ENCODE results near the gene NAV3. TPM values are rescaled to one million over a fixed set of nuclear protein-coding genes. Genes with fewer than 3 reads are reported as not detected.

The NAV3 gene
- total RNA-seq, 6 donors from 2014 or later = 3.5 to 24.1 (median 8.6) TPM

DNA sequence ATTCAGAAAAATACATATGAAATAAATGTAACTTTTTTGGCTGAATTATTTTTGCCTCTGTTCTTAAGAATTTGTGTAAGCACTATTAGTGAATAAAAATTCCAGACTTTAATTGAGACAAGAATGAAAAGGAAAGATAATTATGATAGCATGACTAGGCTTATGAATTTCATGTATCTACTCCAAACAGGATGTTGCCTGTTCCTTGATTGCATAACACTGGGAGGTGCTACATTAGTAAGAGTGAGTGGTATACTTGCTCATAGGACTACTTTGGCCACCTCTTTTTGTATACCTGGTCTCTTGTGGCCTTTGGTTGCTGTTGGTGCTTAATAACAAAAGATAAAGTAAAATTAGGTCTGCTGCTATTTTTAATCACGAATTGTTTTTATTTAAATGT lies 112.8 kb downstream of the NAV3 start:
- peak in 1 of 2 donors; percentile 56 for ATAC-seq (ENCODE audit: low FRiP score in 2 of 2)
- WGBS, 2 donors = 43 to 64% methylated on average over 1 of the region's 1 CpG
- Histone ChIP-seq H3K4me1 (peaks cover 0 to 16% (median 5%) of the 10 kb centered on the region in 4 donors), H3K36me3 (no peaks in the 10 kb centered on the region), H3K4me3 (no peak overlapping the region), H3K9me3 (no peaks in the 10 kb centered on the region), H3K27me3 (no peaks in the 10 kb centered on the region), H3K27ac (no peak overlapping the region)
- TF ChIP-seq POLR2A (IDR thresholded peaks at IDR 0.05) (no peak), CTCF (IDR thresholded peaks at IDR 0.05) (no peak), POLR2AphosphoS5 (IDR thresholded peaks at IDR 0.05) (no peak)
- DNase-seq = no peak

DNA sequence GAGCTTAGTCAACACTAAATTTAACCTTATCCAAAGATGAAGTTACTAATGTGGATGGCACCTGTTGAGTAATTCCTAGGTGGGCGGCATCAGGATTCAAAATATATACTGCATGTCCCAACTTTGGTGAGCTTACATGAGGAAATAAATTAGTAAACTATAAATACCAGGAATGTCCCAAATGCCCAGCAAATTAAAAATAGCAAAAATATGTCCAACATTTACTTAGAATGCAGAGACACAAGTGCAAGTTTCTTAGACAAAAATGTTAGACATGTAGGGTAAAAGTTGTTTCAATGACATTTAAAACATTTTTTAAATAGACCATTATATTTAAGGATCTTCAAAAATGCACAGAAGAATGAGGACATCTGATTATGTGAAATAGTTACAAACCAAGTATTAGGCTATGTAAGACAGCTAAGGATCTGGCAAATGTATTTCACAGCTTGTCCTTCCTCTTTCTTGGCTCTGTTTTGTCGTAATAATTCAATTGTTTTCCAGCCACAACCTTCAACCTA lies 115.9 kb downstream of the NAV3 start:
- Histone ChIP-seq H3K4me1 (peaks cover 0 to 2% (median 2%) of the 10 kb centered on the region in 4 donors), H3K27me3 (no peaks in the 10 kb centered on the region), H3K27ac (no peak overlapping the region), H3K4me3 (no peak overlapping the region), H3K36me3 (no peaks in the 10 kb centered on the region), H3K9me3 (no peaks in the 10 kb centered on the region)
- WGBS, 2 donors = 62 to 63% methylated on average over 2 of the region's 2 CpGs
- TF ChIP-seq POLR2A (IDR thresholded peaks at IDR 0.05) (no peak), EP300 (IDR thresholded peaks at IDR 0.05) (no peak), CTCF (IDR thresholded peaks at IDR 0.05) (no peak), POLR2AphosphoS5 (IDR thresholded peaks at IDR 0.05) (no peak)
- DNase-seq (no peak), ATAC-seq (ENCODE audit: low FRiP score in 2 of 2) (no peak)

DNA sequence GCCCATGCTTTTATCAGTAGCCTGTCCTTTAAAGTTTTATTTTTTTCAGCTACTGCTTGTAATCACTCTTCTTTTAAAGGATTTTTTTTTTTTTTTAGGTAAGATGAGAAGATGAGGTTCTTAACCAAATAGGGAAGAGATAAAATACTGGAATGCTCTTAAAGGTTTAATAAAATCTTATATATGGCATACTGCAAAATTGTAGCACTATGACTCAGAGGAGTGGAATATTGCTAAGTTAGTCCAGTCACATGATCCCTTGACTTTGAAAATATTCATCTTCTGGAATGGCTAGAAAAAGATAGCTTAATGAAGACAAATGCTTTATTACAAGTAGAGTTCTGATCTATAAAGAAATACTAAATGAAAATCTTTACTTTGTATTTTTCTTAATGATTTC lies 116.6 kb downstream of the NAV3 start:
- no peaks in the 10 kb centered on the region for H3K36me3 ChIP-seq
- no peak for ATAC-seq (ENCODE audit: low FRiP score in 2 of 2)
- DNase-seq = no peak
- no peaks in the 10 kb centered on the region for H3K9me3 ChIP-seq
- TF ChIP-seq POLR2AphosphoS5 (IDR thresholded peaks at IDR 0.05) = no peak
- TF ChIP-seq EP300 (IDR thresholded peaks at IDR 0.05) = no peak
- TF ChIP-seq CTCF (IDR thresholded peaks at IDR 0.05) = no peak
- TF ChIP-seq POLR2A (IDR thresholded peaks at IDR 0.05) = no peak
- no peaks in the 10 kb centered on the region for H3K27me3 ChIP-seq
- no peak overlapping the region for H3K4me3 ChIP-seq
- no peak overlapping the region for H3K27ac ChIP-seq
- peaks cover 0 to 2% (median 1%) of the 10 kb centered on the region in 4 donors for H3K4me1 ChIP-seq

GRCh38 chr12:77947746-77948145 lies 117.1 kb downstream of the NAV3 start:
- H3K4me3 ChIP-seq = no peak overlapping the region
- TF ChIP-seq CTCF (IDR thresholded peaks at IDR 0.05) (no peak), POLR2A (IDR thresholded peaks at IDR 0.05) (no peak), POLR2AphosphoS5 (IDR thresholded peaks at IDR 0.05) (no peak)

GRCh38 chr12:77949943-77950342 lies 119.2 kb downstream of the NAV3 start:
- H3K27me3 ChIP-seq = no peaks in the 10 kb centered on the region
- H3K4me3 ChIP-seq = no peak overlapping the region
- H3K9me3 ChIP-seq = no peaks in the 10 kb centered on the region
- no peak for DNase-seq
- peaks cover 0 to 2% (median 0%) of the 10 kb centered on the region in 4 donors for H3K4me1 ChIP-seq
- ATAC-seq (ENCODE audit: low FRiP score in 2 of 2) = no peak
- no peak for TF ChIP-seq EP300 (IDR thresholded peaks at IDR 0.05)
- TF ChIP-seq POLR2AphosphoS5 (IDR thresholded peaks at IDR 0.05) = no peak
- TF ChIP-seq POLR2A (IDR thresholded peaks at IDR 0.05) = no peak
- no peaks in the 10 kb centered on the region for H3K36me3 ChIP-seq
- no peak overlapping the region for H3K27ac ChIP-seq

More at GRCh38 chr12:77947746-77948145, 117.1 kb downstream of the NAV3 start:
- H3K27me3 ChIP-seq = no peaks in the 10 kb centered on the region
- no peak overlapping the region for H3K27ac ChIP-seq
- WGBS, 2 donors = 89 to 96% methylated on average over 1 of the region's 1 CpG
- ATAC-seq (ENCODE audit: low FRiP score in 2 of 2) (no peak), DNase-seq (no peak)
- H3K36me3 ChIP-seq = no peaks in the 10 kb centered on the region
- H3K4me1 ChIP-seq = peaks cover 0 to 2% (median 1%) of the 10 kb centered on the region in 4 donors
- H3K9me3 ChIP-seq = no peaks in the 10 kb centered on the region
